GM06990 (cell line): ENCODE results near the gene MOBP.

Source experiments
- DNase-seq: peaks from one replicate; pipeline ENCODE4 v3.0.0-alpha.2; 2011; ENCODE audit not compliant: insufficient read length; ENCODE audit errors: extremely low read depth
- H3K27me3 ChIP-seq: replicated peaks from 2 replicates; pipeline ENCODE4 v1.6.0; 2011; ENCODE audit warnings: low read length; ENCODE audit not compliant: control insufficient read depth, insufficient read depth
- H3K36me3 ChIP-seq: 2 replicates; pipeline ENCODE4 v1.5.1; 2011; ENCODE audit warnings: low read length; ENCODE audit not compliant: control insufficient read depth, insufficient read depth
- H3K4me3 ChIP-seq: replicated peaks from 2 replicates; pipeline ENCODE4 v1.5.1; 2011; ENCODE audit warnings: low read depth, mild to moderate bottlenecking, control low read depth, low read length
- TF ChIP-seq, protein P1 (sequence below): IDR thresholded peaks from 2 replicates; pipeline ENCODE4 v1.5.1; 2011; ENCODE audit warnings: low read length, control low read depth, mild to moderate bottlenecking, inconsistent platforms; ENCODE audit not compliant: insufficient read depth, poor library complexity, severe bottlenecking

The MOBP gene

DNA sequence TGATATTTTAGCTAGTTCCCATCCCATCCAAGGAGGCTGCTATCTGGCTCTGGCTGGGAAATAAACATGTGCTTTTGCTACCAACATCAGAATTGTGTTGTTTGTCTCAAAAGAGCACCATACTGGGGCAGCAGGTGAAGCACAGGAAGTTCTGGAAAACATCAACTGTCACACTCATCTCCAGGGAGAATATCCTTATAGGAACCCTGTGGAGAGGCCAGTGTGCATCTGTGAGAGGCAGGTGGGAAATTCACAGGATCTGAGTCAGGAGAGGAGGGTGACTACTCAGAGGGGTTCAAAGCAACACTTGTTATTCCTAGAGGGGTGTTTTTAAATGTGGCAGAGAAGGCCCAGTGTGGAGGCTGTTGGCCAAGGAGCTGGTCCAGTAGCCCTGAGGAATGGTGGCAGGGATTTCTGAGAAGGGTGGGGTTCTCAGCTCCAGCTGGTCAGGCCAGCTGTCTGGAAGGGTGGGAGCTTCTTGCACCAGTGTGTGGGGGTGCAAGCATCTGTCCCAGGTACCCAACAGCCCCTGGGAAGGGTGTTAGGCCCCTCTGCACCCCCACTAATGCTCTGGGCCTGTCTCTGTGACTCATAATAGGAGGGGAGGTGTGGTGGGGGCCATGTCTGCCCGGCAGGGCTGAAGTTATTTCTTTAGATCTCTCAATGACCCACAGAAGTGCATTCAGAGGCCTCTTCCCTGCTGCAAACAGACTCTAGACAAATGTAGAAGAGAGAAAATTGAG lies 32.3 kb upstream of the MOBP start:
- H3K36me3 ChIP-seq: no peaks in the 10 kb centered on the region
- no peak overlapping the region for H3K4me3 ChIP-seq
- TF ChIP-seq, protein P1, sequence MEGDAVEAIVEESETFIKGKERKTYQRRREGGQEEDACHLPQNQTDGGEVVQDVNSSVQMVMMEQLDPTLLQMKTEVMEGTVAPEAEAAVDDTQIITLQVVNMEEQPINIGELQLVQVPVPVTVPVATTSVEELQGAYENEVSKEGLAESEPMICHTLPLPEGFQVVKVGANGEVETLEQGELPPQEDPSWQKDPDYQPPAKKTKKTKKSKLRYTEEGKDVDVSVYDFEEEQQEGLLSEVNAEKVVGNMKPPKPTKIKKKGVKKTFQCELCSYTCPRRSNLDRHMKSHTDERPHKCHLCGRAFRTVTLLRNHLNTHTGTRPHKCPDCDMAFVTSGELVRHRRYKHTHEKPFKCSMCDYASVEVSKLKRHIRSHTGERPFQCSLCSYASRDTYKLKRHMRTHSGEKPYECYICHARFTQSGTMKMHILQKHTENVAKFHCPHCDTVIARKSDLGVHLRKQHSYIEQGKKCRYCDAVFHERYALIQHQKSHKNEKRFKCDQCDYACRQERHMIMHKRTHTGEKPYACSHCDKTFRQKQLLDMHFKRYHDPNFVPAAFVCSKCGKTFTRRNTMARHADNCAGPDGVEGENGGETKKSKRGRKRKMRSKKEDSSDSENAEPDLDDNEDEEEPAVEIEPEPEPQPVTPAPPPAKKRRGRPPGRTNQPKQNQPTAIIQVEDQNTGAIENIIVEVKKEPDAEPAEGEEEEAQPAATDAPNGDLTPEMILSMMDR: no peak
- DNase-seq: no peak
- H3K27me3 ChIP-seq: no peaks in the 10 kb centered on the region

GRCh38 chr3:39438880-39439279 lies 28.6 kb upstream of the MOBP start:
- TF ChIP-seq, protein P1: no peak
- Histone ChIP-seq H3K36me3 (no peaks in the 10 kb centered on the region), H3K4me3 (no peak overlapping the region), H3K27me3 (no peaks in the 10 kb centered on the region)
- DNase-seq: no peak

DNA sequence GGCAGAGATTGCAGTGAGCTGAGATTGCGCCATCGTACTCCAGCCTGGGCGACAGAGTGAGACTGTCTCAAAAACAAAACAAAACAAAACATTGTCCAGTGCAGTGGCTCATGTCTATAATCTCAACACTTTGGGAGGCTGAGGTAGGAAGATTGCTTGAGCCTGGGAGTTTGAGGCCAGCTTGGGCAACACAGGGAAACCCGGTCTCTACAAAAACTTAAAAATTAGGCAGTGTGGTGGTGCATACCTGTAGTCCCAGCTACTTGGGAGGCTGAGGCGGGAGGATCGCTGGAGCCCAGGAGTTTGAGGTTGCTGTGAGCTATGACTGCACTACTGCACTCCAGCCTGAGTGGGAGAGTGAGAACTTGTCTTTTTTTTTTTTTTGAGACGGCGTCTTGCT lies 27.2 kb upstream of the MOBP start:
- TF ChIP-seq, protein P1: no peak
- DNase-seq: no peak
- Histone ChIP-seq H3K27me3 (peaks cover 1% of the 10 kb centered on the region), H3K36me3 (no peaks in the 10 kb centered on the region), H3K4me3 (no peak overlapping the region)

DNA sequence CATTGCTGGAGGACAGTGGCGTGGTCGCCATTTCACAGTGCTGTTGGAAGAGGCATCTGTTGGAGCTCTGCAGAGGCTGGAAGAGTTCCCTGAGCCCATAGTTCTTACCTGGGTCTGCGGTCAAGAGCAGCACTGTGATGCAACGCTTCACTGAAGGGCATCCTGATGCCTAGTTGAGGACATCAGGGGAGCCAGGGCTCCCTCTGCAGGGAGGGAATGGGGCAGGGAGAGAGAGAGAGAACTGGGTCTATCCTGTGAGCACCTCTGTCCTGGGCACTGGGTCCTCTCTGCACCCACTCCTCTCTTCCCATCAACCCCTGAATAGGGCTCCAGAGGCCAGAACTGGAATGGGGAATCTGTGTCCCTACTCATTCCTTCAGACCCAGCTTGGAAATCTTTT lies 23.9 kb upstream of the MOBP start:
- TF ChIP-seq, protein P1: no peak
- Histone ChIP-seq H3K36me3 (no peaks in the 10 kb centered on the region), H3K4me3 (no peak overlapping the region), H3K27me3 (peaks cover 1% of the 10 kb centered on the region)
- DNase-seq: no peak

DNA sequence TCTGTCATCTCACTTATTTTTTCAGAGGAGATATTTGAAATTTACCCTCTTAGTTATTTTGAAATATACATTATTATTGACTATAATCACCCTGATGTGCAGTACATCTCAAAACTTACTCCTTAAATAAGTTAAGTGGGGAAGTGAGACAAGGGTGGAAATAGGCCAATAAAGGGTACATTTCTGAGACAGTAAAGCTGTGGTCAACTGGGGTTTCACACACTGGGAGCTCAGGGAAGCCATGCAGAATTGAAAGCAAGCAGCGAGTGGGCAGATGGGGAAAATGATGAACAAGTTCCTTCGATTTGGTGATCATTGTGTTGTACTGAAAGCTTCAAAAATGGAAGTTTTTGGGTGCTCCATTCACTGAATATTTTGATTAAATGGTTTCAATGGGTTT lies 21.6 kb upstream of the MOBP start:
- peaks cover 1% of the 10 kb centered on the region for H3K27me3 ChIP-seq
- TF ChIP-seq, protein P1: no peak
- H3K4me3 ChIP-seq: no peak overlapping the region
- H3K36me3 ChIP-seq: no peaks in the 10 kb centered on the region
- DNase-seq: no peak

DNA sequence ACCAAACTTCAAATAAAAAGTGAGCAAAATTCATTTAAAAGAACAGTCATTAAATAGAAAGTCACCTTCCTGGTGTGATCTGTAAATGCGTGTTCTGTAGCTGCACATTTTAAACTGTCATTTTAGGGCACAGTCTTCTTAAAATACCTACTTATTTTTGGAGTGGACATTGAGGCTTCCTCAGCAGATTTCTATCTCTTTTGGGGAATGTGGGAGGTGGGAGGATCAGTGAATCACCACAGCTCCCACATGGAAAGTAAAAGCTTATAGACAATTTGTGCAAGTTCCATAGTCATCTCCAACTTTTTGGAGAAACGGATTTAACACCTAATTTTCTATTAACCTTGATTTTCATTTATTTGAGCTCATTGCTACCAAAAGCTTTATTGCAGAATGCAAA lies 21.0 kb upstream of the MOBP start:
- no peaks in the 10 kb centered on the region for H3K36me3 ChIP-seq
- no peak for DNase-seq
- TF ChIP-seq, protein P1: no peak
- peaks cover 1% of the 10 kb centered on the region for H3K27me3 ChIP-seq
- no peak overlapping the region for H3K4me3 ChIP-seq
